Measurements from ENCODE around the gene RGSL1. TPM values are rescaled to one million over a fixed set of nuclear protein-coding genes. Genes with fewer than 3 reads are reported as not detected.
"Not testable (repeated sequence)": the region's sequence is repeated elsewhere in the genome, so short reads cannot be mapped to it uniquely, and the experiment has no call there.

RGSL1 gene
- total RNA-seq, 1 donor from 2014 or later = not detected

GRCh38 chr1:182528206-182528605, 78.3 kb downstream of the RGSL1 start:
- DNase-seq; H3K27me3 Mint-ChIP-seq; H3K36me3 Mint-ChIP-seq (ENCODE audit: low read depth); H3K4me3 Mint-ChIP-seq; intact Hi-C loops (cut with micrococcal nuclease); H3K4me1 Mint-ChIP-seq; H3K27ac Mint-ChIP-seq: not testable (repeated sequence)
- peaks cover 27% of the 10 kb centered on the region for H3K9me3 Mint-ChIP-seq

GRCh38 chr1:182533896-182534295, 84.0 kb downstream of the RGSL1 start:
- H3K36me3 Mint-ChIP-seq (ENCODE audit: low read depth) = no peaks in the 10 kb centered on the region
- H3K27ac Mint-ChIP-seq = no peak overlapping the region
- no peak for DNase-seq
- H3K27me3 Mint-ChIP-seq = peaks cover 5% of the 10 kb centered on the region
- no peak overlapping the region for H3K4me3 Mint-ChIP-seq
- no peaks in the 10 kb centered on the region for H3K4me1 Mint-ChIP-seq
- no peaks in the 10 kb centered on the region for H3K9me3 Mint-ChIP-seq
- intact Hi-C loops (cut with micrococcal nuclease) = no loop called here

GRCh38 chr1:182549346-182549745, 99.4 kb downstream of the RGSL1 start:
- intact Hi-C loops (cut with micrococcal nuclease) = no loop called here
- H3K27ac Mint-ChIP-seq = no peak overlapping the region

GRCh38 chr1:182549811-182550210, 99.9 kb downstream of the RGSL1 start:
- no peak for DNase-seq
- no peaks in the 10 kb centered on the region for H3K36me3 Mint-ChIP-seq (ENCODE audit: low read depth)
- intact Hi-C loops (cut with micrococcal nuclease) = no loop called here
- H3K9me3 Mint-ChIP-seq = no peaks in the 10 kb centered on the region
- no peak overlapping the region for H3K4me3 Mint-ChIP-seq
- no peak overlapping the region for H3K27ac Mint-ChIP-seq
- peaks cover 10% of the 10 kb centered on the region for H3K27me3 Mint-ChIP-seq
- no peaks in the 10 kb centered on the region for H3K4me1 Mint-ChIP-seq

More at GRCh38 chr1:182549346-182549745, 99.4 kb downstream of the RGSL1 start:
- no peak overlapping the region for H3K4me3 Mint-ChIP-seq
- H3K4me1 Mint-ChIP-seq = no peaks in the 10 kb centered on the region
- H3K9me3 Mint-ChIP-seq = no peaks in the 10 kb centered on the region
- H3K36me3 Mint-ChIP-seq (ENCODE audit: low read depth) = no peaks in the 10 kb centered on the region
- H3K27me3 Mint-ChIP-seq = peaks cover 14% of the 10 kb centered on the region
- DNase-seq = no peak

- Mint-ChIP-seq H3K36me3 (ENCODE audit: low read depth) (no peaks in the 10 kb centered on the region), H3K4me3 (no peak overlapping the region), H3K9me3 (no peaks in the 10 kb centered on the region), H3K4me1 (no peaks in the 10 kb centered on the region), H3K27ac (no peak overlapping the region), H3K27me3 (no peaks in the 10 kb centered on the region)
- DNase-seq = no peak
- intact Hi-C loops (cut with micrococcal nuclease) = no loop called here
Observed at GRCh38 chr1:182552527-182552926, 102.6 kb downstream of the RGSL1 start.

- intact Hi-C loops (cut with micrococcal nuclease) = no loop called here
- Mint-ChIP-seq H3K27ac (no peak overlapping the region), H3K4me3 (no peak overlapping the region), H3K4me1 (no peaks in the 10 kb centered on the region), H3K36me3 (ENCODE audit: low read depth) (no peaks in the 10 kb centered on the region), H3K27me3 (peaks cover 1% of the 10 kb centered on the region), H3K9me3 (no peaks in the 10 kb centered on the region)
- DNase-seq = no peak
Observed at GRCh38 chr1:182555493-182555892, 105.5 kb downstream of the RGSL1 start.

GRCh38 chr1:182556279-182556678, 106.3 kb downstream of the RGSL1 start:
- Mint-ChIP-seq H3K4me1 (no peaks in the 10 kb centered on the region), H3K9me3 (no peaks in the 10 kb centered on the region), H3K4me3 (no peak overlapping the region), H3K27me3 (peaks cover 1% of the 10 kb centered on the region), H3K36me3 (ENCODE audit: low read depth) (no peaks in the 10 kb centered on the region), H3K27ac (no peak overlapping the region)
- no peak for DNase-seq
- intact Hi-C loops (cut with micrococcal nuclease) = no loop called here

- intact Hi-C loops (cut with micrococcal nuclease) = no loop called here
- DNase-seq = no peak
- H3K36me3 Mint-ChIP-seq (ENCODE audit: low read depth) = no peaks in the 10 kb centered on the region
- H3K27me3 Mint-ChIP-seq = peaks cover 8% of the 10 kb centered on the region
- H3K4me1 Mint-ChIP-seq = no peaks in the 10 kb centered on the region
- H3K4me3 Mint-ChIP-seq = no peak overlapping the region
- no peaks in the 10 kb centered on the region for H3K9me3 Mint-ChIP-seq
- no peak overlapping the region for H3K27ac Mint-ChIP-seq
Observed at GRCh38 chr1:182560392-182560984, 110.5 kb downstream of the RGSL1 start.

GRCh38 chr1:182561456-182561855, 111.5 kb downstream of the RGSL1 start:
- Mint-ChIP-seq H3K4me3 (no peak overlapping the region), H3K36me3 (ENCODE audit: low read depth) (no peaks in the 10 kb centered on the region), H3K4me1 (no peaks in the 10 kb centered on the region), H3K27me3 (peaks cover 8% of the 10 kb centered on the region), H3K27ac (no peak overlapping the region), H3K9me3 (no peaks in the 10 kb centered on the region)
- DNase-seq = no peak
- intact Hi-C loops (cut with micrococcal nuclease) = no loop called here

- Mint-ChIP-seq H3K36me3 (ENCODE audit: low read depth) (no peaks in the 10 kb centered on the region), H3K9me3 (no peaks in the 10 kb centered on the region), H3K4me3 (no peak overlapping the region), H3K4me1 (no peaks in the 10 kb centered on the region), H3K27me3 (peaks cover 8% of the 10 kb centered on the region), H3K27ac (no peak overlapping the region)
- intact Hi-C loops (cut with micrococcal nuclease) = no loop called here
- DNase-seq = no peak
Observed at GRCh38 chr1:182563095-182563494, 113.1 kb downstream of the RGSL1 start.

GRCh38 chr1:182564406-182565004, 114.6 kb downstream of the RGSL1 start:
- Mint-ChIP-seq H3K4me1 (no peaks in the 10 kb centered on the region), H3K9me3 (no peaks in the 10 kb centered on the region)

GRCh38 chr1:182565537-182565936, 115.6 kb downstream of the RGSL1 start:
- Mint-ChIP-seq H3K36me3 (ENCODE audit: low read depth) (no peaks in the 10 kb centered on the region), H3K9me3 (no peaks in the 10 kb centered on the region), H3K27me3 (peaks cover 7% of the 10 kb centered on the region), H3K27ac (no peak overlapping the region), H3K4me1 (no peaks in the 10 kb centered on the region), H3K4me3 (no peak overlapping the region)
- DNase-seq = no peak
- intact Hi-C loops (cut with micrococcal nuclease) = no loop called here

More at GRCh38 chr1:182564406-182565004, 114.6 kb downstream of the RGSL1 start:
- Mint-ChIP-seq H3K36me3 (ENCODE audit: low read depth) (no peaks in the 10 kb centered on the region), H3K27me3 (peaks cover 8% of the 10 kb centered on the region), H3K4me3 (no peak overlapping the region), H3K27ac (no peak overlapping the region)
- intact Hi-C loops (cut with micrococcal nuclease) = no loop called here
- no peak for DNase-seq

- H3K9me3 Mint-ChIP-seq = no peaks in the 10 kb centered on the region
- no peak for DNase-seq
- intact Hi-C loops (cut with micrococcal nuclease) = no loop called here
- H3K36me3 Mint-ChIP-seq (ENCODE audit: low read depth) = no peaks in the 10 kb centered on the region
- H3K27me3 Mint-ChIP-seq = peaks cover 5% of the 10 kb centered on the region
- no peaks in the 10 kb centered on the region for H3K4me1 Mint-ChIP-seq
- no peak overlapping the region for H3K27ac Mint-ChIP-seq
- H3K4me3 Mint-ChIP-seq = no peak overlapping the region
Observed at GRCh38 chr1:182567629-182568028, 117.7 kb downstream of the RGSL1 start.

GRCh38 chr1:182568647-182569284, 118.8 kb downstream of the RGSL1 start:
- Mint-ChIP-seq H3K27ac (no peak overlapping the region), H3K36me3 (ENCODE audit: low read depth) (peaks cover 2% of the 10 kb centered on the region), H3K27me3 (peaks cover 5% of the 10 kb centered on the region), H3K4me3 (no peak overlapping the region), H3K9me3 (no peaks in the 10 kb centered on the region), H3K4me1 (no peaks in the 10 kb centered on the region)
- intact Hi-C loops (cut with micrococcal nuclease) = no loop called here
- peak; percentile 18 for DNase-seq

All from activated CD4-positive, alpha-beta T cell treated with anti-CD3 and anti-CD28 coated beads, Interleukin-2, amount 10 ng/mL, durations not matched to agents 24 days and 14 days (primary cell).